HG03196 (cell line): Measurements from ENCODE around the gene MCAM.

Experiments
- ATAC-seq: cut with Tn5 transposase; IDR thresholded peaks from one replicate; pipeline ENCODE4 v1.9.1; 2021; ENCODE audit not compliant: unreplicated experiment

MCAM gene

GRCh38 chr11:119267645-119268044 is 49.3 kb downstream of the MCAM start:
- ATAC-seq = no peak

- ATAC-seq = no peak
Observed at GRCh38 chr11:119266517-119267255, 50.2 kb downstream of the MCAM start.

GRCh38 chr11:119266063-119266462 is 50.9 kb downstream of the MCAM start:
- ATAC-seq = no peak

- no peak for ATAC-seq
Observed at GRCh38 chr11:119263352-119263940, 53.5 kb downstream of the MCAM start.

- peak; percentile 40 for ATAC-seq
Observed at GRCh38 chr11:119262668-119263351, 54.1 kb downstream of the MCAM start.

GRCh38 chr11:119258983-119259382 is 57.9 kb downstream of the MCAM start:
- ATAC-seq = no peak
